T-helper 1 cell treated with Interleukin-12 subunit alpha and Interleukin-12 subunit beta and Interleukin-4 antibody, amounts not matched to agents 30 ng/mL and 1 ng/mL, for 36 hours (primary cell): ENCODE data around the gene DCTN2. TPM values are rescaled to one million over a fixed set of nuclear protein-coding genes. Genes with fewer than 3 reads are reported as not detected.

Experiments used
- intact Hi-C: fragments of 100-400 bp; cut with micrococcal nuclease; formaldehyde crosslinking; loops from one replicate; pipeline ENCODE4 v1.15.1; 2024
- total RNA-seq: library from RNA; stranded (reverse); gene quantifications from 2 replicates; pipeline ENCODE4 v1.2.3, GENCODE V29; 2022

DCTN2 gene
- total RNA-seq, 1 donor from 2014 or later, result 89.2 TPM

DNA sequence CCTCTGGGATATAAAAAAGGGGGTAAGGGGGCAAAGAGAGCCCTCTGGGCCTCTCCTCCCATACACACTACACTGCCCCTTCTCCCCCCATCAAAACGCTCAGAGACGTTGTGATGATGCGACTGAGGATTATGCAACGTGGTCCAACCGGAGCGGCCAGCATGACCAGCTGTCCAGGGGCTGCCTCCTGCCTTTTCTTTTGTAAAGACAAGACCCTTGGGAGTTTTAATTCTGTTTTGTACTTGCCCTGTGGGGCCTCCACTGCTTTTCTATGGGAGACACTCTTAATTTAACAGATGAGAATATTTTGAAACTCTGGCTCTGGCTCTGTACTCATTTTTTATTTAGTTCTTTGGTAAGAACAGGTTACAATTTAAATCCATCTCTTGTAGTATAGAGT is 17.2 kb downstream of the DCTN2 start:
- intact Hi-C loops, result loop anchor here (10.0 kb wide), 1 partner anchor 1425 kb away; the partner anchor contains the start of gene PA2G4

DNA sequence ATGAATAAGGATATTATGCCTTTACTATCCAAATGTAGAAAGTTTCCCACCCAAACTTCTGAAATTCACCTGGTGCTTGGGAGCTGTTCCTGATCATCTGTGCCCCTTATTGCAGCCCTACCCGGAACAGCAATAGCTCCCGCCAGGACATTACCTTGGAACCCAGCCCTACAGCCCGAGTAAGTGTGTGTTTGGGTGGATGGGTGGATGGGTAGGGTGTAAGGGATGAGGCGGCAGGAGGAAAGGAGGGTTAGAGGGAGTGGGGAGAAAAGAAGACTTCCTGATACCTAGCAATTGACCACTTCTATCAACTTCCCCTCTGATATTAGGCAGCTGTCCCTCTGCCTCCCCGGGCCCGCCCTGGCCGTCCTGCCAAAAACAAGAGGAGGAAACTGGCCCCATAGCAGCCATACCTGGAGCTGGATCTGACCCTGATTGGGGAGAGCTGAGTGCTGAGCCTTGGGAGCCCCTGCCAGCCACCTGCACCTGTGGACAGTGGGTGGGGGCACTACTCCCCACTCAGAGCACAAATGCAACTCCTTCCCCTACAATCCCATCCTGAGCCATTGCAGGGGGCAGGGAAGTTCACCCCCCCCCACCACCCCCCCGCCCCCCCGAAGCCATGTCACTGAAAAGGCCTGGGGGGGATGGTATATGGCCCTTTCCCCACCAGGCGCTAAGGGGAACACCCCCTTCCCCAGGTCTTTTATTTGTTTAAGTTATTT is 18.0 kb downstream of the DCTN2 start:
- intact Hi-C loops, result loop anchor here (10.0 kb wide), 1 partner anchor 1424 kb away; the partner anchor contains the start of gene PA2G4

DNA sequence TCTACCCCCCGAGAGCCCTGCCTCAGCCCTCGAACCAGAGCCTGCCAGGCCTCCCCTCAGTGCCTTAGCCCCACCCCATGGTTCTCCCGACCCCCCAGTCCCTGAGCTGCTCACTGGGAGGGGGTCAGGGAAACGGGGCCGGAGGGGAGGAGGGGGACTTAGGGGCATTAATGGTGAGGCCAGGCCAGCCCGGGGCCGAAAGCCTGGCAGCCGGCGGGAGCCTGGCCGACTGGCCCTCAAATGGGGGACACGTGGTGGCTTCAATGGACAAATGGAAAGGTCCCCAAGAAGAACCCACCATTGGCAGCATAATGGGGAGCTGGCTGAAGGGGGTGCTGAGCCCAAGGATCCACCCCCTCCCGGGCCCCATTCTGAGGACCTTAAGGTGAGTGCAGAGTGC is 18.8 kb downstream of the DCTN2 start:
- intact Hi-C loops, result loop anchor here (10.0 kb wide), 1 partner anchor 1423 kb away; the partner anchor contains the start of gene PA2G4

DNA sequence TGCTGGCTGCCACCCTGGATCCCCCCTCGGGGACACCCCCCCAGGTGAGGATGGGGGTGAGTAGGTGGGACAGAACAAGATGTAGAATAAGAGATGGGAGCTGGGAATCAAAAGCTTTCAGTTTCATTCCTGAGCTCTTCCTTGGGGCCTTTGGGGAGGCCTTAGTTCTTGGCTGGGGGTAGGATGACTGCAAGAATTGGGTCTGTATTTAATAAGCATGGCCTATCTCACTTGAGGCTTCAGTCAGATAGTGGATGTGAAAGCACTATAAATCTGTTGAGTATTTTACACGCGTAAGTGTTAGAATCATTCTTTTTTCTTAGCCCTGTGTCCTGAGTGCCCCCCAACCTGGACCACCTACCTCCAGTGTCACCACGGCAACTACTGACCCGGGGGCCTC is 19.8 kb downstream of the DCTN2 start:
- intact Hi-C loops, result loop anchor here (10.0 kb wide), 1 partner anchor 1422 kb away; the partner anchor contains the start of gene PA2G4

DNA sequence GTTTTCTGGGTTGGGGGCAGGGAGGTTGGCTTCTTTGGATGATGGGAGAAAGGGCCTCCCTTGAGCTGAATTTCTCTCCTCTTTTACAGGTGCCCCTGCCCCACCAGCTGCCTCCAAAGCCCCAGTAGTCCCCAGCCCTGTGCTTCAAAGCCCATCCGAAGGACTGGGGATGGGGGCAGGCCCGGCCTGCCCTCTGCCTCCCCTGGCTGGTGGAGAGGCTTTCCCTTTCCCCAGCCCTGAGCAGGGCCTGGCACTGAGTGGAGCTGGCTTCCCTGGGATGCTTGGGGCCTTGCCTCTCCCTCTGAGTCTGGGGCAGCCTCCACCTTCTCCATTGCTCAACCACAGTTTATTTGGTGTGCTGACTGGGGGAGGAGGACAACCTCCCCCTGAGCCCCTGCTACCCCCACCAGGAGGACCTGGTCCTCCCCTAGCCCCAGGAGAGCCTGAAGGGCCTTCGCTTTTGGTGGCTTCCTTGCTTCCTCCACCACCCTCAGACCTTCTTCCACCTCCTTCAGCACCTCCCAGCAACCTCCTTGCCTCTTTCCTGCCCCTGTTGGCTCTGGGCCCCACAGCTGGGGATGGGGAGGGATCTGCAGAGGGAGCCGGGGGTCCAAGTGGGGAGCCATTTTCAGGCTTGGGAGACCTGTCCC is 20.4 kb downstream of the DCTN2 start:
- intact Hi-C loops, result loop anchor here (10.0 kb wide), 1 partner anchor 1422 kb away; the partner anchor contains the start of gene PA2G4

DNA sequence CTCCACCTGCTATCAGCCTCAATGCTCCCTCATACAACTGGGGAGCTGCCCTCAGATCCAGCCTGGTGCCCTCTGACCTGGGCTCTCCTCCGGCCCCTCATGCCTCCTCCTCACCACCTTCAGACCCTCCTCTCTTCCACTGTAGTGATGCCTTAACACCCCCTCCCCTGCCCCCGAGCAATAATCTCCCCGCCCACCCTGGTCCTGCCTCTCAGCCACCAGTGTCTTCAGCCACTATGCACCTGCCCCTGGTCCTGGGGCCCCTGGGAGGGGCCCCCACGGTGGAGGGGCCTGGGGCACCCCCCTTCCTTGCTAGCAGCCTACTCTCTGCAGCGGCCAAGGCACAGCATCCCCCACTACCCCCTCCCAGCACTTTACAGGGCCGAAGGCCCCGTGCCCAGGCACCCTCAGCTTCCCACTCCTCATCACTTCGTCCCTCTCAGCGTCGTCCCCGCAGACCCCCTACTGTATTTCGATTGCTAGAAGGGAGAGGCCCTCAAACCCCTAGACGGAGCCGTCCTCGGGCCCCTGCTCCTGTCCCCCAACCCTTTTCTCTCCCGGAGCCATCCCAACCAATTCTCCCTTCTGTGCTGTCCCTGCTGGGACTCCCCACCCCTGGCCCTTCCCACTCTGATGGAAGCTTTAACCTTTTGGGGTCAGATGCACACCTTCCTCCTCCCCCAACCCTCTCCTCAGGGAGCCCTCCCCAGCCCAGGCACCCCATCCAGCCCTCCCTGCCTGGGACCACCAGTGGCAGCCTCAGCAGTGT is 21.2 kb downstream of the DCTN2 start:
- intact Hi-C loops, result loop anchor here (10.0 kb wide), 1 partner anchor 1421 kb away; the partner anchor contains the start of gene PA2G4

DNA sequence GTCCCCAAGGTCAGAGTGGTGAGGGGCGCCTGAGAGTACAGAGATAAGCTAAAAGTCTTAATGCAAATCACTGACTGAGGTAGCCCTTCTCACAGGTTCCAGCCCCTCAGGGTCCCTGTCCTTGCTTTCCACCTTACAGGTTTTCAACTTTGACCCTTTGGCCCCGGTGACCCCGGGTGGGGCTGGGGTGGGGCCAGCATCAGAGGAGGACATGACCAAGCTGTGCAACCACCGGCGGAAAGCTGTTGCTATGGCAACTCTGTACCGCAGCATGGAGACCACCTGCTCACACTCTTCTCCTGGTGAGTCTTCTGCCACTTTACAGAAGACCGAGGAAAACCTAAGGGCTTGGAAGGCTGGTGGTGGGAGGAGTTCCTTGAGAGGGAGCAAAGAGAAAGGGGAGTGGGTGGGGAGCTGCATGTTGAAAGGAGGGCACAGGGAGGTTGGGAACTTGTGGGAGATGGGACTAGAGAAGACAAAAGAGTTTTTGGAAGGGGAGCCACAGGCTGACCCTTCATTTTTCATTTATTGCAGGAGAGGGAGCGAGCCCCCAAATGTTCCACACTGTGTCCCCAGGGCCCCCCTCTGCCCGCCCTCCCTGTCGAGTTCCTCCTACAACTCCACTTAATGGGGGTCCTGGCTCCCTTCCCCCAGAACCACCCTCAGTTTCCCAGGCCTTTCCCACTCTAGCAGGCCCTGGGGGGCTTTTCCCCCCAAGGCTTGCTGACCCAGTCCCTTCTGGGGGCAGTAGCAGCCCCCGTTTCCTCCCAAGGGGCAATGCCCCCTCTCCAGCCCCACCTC is 22.0 kb downstream of the DCTN2 start:
- intact Hi-C loops, result loop anchor here (5.0 to 10.0 kb wide), 2 partner anchors 1420 to 1553 kb away; partner anchors contain the start of genes PA2G4 and RAB5B

DNA sequence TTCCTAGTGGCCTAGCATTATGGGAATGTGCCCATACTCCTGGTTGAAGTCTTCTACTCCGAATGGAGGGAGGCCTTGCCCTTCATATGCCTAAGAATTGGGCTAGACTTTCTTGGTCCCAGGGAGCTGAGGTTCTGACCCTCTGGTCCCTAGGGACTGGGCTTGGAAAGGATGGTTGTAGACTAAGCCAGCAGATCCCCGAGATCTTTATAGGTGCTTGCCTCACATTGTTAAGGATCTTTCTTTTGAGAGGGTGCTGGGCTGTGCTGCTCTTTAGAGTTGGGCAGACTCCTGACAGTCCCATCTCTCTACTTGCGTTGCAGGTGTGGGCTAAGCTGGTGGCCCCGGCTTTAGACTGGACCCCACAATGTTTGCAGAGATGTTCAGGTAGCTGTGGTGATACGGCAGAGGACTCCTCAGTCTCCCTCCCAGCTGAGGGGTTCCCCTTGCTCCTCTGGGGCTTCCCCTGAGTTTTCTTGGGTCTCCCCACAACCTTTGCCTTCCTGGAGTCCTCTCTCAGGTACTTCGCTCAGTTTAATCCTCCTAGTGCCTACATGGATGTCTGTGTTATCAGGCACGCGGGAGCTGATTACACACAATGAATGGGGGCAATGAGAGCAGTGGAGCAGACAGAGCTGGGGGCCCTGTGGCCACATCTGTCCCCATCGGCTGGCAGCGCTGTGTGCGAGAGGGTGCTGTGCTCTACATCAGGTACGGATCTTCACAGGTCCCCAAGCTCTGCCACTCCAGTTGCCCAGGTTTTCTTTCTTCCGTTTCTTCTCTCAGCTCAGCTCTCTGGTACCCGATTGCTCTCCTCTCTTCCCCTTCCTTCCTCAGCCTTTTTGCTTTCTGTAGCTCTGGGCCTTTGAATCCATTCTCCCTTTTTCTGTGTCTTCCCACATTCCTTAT is 23.0 kb downstream of the DCTN2 start:
- intact Hi-C loops, result loop anchor here (2.0 to 10.0 kb wide), 3 partner anchors 59 to 1552 kb away; partner anchors contain the start of genes PA2G4 and RAB5B

DNA sequence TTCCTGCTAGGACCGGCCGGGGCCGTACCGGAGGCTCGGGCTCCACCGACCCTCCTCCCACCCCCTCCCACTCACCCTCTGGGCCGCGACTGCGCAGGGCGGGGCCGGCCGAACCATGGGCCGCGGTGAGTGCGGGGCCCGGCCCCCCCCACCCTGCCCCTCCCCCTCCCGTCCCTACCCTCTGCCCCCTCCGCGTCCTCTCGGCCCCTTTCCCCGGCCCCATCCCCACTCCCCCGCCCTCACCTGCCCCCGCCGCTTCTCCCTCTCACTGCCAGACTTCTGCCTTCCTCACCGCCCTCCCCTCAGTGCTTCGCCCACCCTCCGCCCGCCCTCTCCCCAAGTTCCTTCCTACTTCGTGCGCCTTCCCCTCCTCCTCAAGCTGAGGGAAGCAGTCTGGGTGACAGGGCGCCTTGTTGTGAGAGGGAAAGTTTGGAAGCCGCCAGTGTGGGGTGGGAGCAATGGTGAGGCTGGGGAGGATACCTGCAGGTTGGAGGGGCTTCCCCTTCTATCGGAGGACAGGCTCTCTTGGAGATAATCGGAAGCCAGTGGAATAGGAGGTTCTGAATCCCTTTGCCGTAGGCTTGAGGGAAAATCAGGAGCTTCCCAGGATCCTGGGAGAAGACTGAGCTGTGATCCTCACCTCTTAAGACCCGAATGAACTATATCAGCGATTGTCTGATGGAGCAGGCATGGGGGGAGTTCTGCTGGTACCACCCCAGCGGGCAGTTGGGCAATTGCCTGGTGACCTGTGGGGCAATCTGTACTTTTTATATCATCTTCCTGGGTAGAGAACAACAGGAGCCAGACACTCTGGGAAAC is 23.9 kb downstream of the DCTN2 start:
- intact Hi-C loops, result loop anchor here (1.0 to 10.0 kb wide), 8 partner anchors 47 to 1551 kb away; partner anchors contain the start of genes ATP23, GLI1, PA2G4 and RAB5B

DNA sequence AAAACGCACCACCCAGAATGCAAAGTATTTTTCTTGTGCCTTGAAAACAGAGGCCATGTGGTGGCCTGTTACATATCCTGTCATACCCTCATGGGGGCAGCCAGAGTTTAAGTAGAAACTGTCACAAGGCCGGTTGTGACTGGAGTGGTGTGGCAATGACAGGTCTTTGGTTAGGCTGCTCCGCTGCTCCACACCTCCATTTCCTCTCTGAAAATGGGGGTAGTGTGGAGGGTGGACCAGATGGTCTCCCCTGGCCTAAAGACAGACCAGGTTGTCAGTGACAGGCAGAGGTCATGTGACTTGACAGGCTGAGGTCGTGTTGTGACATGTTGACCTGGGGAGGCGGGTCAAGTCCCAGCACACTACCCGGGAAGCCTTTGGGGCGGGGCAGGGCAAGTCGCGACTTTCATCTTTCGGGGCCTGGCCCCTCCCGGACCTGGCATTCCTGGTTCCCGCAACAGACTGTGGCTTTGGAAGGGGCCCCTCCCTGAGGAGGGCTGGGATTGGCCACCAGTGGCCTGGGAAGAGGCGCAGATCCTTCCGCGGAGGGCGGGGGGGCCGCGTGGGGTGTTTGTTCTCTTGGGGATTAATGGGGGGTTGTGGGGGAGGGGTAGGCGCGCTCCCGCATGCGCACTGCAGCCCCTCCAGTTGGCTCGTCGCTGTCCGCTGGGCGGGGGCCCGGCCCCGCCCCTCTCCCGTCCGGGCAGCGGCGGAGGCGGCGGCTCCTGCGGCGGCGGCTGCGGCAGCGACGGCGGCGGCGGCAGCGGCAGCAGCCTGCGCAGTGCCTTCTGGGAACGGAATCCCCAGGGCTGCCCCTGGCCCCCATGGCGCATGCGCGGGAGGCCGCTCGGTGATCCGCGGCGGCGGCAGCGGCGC is 24.7 kb downstream of the DCTN2 start, which contains the start of gene MBD6:
Gene MBD6, plus strand, starts transcription at position 814 of the 876 bp plus-strand sequence. CDS start 1,480 bp downstream, outside the sequence.
- intact Hi-C loops, result loop anchor here (1.0 to 10.0 kb wide), 8 partner anchors 46 to 1550 kb away; partner anchors contain the start of genes ATP23, GLI1, PA2G4 and RAB5B

DNA sequence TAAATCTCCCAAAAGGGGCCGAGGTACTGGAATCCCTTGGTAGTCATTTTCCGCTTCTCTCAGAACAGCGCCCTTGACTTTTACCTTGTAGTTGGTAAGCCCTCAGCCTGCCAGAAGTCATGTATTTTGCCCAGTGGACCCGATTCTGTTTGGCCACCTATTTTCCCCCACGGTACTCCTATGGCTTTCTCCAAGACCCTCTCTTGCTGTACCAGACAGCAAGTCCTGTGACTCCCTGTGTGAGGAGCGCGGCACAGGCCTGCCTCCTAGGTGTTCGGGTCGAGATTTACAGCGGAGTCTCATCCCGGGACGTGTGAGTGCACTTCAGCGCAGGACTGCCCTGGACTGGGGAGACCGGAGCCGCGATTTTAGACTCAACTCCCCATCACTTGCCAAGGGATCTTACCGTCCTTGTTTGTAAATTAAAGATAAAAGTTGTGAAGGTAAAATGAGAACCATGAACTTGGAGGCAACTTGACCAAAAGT is 25.4 kb downstream of the DCTN2 start:
- intact Hi-C loops, result loop anchor here (1.0 to 10.0 kb wide), 12 partner anchors 45 to 1549 kb away; partner anchors contain the start of genes ATP23, CTDSP2, GLI1 and NEMP1

DNA sequence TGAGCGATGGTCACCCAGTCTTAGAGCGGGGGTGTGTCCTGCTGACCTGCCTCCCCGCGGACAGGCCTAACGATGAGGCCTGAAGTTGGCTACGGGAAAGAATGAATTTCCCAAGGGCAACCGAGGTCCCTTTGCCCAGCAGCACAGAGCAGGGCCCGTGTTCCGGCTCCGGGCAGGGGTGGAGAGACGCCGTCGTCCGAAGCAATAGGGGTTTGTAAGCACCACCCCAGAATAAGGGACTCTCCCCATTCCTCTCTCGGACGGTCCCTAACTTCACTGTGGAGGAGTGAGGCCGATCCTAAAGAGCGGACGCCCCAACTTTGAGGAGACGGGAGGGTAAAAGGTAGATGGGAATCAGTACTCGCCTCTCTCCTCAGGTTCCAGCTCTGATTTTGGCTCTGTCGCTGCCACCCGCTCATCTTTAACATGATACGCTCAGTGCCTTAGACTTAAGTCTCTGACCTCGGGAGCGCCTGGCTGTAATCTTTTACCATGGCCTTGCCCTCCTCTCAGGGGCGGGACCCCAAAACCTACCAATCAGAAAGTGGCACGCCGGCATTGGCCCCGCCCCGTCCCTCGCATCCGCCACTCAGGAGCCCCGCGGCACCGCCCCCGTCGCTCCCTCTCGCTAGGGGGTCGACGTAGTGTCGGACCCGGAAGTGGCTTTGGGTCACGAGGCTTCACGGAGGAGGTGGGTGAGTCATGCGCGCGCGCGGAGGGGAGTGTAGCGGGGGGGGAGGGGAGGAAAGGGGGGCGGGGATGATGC is 26.8 kb downstream of the DCTN2 start, which contains the start of gene DDIT3:
Gene DDIT3, minus strand, starts transcription at position 462 of the 766 bp plus-strand sequence. CDS start 3,108 bp downstream, outside the sequence.
- intact Hi-C loops, result loop anchor here (1.0 to 10.0 kb wide), 16 partner anchors 27 to 1548 kb away; partner anchors contain the start of genes CDK4, CTDSP2, DCTN2 and NACA

DNA sequence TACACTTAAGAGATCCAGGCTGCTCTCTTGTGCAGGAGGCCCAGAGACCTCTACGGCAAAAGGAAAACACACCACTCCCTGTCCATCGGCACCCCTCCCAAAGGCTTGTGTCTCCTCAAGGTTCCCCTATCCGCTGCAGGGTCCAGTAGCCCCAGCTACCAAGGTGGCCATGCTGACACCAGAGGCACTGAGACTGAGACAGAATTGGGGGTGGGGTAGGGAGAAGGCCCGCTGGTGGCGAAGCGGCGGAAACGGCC is 27.3 kb downstream of the DCTN2 start:
- intact Hi-C loops, result loop anchor here (1.0 to 10.0 kb wide), 16 partner anchors 28 to 1547 kb away; partner anchors contain the start of genes CDK4, CTDSP2, DCTN2 and NACA

DNA sequence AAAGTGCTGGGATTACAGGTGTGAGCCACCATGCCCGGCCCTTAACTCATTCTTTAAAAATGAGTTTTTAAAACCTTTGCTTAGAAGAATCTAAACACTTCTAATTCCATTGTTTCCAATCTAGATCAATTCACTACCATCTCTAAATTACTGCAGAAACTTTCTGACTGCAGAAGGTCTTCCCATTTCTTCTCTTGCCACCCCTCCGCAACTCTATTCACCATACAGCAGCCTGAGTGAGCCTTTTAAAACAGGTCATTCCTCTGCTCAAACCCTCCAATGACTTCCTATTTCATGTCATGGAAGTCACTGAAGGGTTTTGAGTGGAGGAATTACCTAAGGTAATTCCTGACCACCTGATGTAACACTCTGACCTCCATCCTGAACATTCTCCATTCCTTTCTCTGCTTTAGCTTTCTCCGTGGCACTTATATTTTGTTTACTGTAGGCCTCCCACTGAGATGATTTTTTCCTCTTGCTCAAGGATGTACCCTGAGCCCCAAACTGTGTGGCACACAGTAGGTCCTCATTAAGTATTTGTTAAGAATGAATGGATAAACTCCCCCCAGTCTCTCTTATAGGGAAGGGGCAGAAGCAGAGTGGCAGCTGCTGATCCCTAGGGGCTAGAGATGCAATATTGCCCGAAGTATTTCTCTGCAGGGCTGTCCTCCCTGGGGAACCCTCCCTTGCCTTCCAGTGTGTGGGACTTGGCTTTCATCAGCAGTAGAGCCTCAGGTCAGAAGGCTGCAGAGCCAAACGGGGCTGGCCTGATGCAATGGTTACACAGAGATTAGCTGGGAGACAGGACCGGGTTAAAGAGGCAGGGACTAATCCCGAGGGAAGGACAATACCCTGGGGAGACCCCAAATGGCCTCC is 27.8 kb downstream of the DCTN2 start:
- intact Hi-C loops, result no loop called here
